NCI-H146 (cell line): ENCODE results near the gene PARG.
"Not testable (repeated sequence)": the region's sequence is repeated elsewhere in the genome, so short reads cannot be mapped to it uniquely, and the experiment has no call there.

ENCODE experiments used
- DNase-seq: peaks from one replicate; lab custom pipeline; 2025; lab: John Stamatoyannopoulos, UW

The PARG gene

DNA sequence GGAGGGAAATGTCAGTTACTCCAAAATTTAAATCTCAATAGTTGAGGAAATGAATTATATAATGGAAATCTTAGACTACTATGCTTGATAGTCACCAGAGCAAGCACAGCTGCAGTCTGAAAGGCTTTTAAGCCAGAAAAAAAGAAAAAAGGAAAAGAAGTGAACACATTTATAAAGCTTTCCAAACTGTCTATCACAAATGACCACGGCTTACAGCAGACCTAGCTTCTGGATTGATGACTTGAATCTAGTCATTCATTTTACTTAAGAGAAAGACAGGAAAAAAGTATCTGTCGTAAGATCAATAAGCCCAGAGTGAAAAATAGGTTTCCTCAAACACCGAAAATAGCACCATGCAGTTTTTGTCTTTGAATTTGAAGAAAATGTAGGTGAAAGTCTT lies 111.8 kb downstream of the PARG start:
- no peak for DNase-seq

DNA sequence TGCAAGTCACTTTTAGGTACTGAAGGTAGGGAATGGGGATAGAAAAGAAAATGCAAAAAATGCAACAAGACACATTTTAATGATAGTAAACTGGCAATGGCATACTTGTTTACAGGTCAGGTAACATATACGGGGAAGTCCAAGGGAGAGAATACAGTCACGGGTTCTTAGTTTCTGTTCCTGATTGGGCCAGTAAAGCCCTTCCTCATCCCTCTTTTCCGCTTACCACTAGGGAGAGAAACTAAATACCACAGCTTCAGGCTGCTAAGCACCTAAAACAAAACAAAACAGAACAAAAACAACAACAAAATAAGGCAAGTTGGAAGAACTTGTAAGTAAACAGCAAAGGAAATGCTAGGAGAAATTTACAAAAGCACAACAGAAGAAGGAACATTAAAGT lies 114.5 kb downstream of the PARG start:
- no peak for DNase-seq

DNA sequence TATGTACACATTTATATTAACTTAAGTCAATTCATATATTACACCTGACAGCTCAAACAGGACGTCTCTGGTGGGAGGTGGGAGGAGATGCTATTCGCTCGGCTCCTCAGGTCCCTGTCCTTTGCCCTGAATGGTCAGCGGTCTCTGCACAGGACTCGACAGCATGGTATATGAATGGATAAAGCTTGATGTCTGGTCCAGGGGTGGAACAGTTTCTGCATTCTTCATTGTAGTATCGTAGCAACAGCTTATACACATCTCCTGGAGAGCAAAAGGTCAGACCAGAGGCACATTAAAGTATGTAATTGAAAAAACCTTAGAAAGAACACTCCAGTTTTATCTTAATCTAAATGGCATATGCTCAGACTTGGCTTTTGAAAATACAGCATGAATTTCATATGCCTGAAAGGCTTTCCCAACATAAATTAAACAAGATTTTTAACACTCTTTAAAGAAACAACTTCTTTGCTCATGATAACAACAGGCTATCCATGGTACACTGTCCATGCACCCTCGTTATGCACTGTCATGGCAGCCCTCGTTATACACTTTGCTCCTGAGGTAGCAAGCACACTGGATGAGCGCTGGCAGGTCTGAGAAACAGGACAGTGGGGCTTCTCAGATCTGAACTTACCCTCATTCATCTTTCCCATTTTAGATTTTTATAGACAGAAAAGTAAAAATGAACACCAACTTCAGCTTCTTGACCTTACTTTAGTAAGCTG lies 122.4 kb downstream of the PARG start:
- no peak for DNase-seq

DNA sequence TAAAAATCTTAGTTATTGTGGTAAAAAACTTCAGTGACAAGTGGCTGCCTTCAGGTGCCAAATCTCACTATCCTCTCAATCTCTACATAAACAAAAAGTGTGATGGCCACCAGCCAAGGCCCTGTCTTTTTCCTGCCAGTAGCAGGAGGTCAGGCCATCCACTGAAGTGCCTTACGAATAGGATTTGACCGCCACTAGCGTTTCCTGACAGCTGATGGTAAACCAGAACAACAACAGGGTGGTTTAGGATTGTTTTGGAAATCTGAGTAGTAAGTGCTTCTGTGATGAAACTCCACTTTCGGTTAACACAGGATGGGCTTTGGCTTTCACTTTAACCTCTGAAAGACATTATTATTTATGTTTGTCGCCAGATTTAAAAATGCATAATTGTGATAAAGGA lies 124.0 kb downstream of the PARG start:
- no peak for DNase-seq

DNA sequence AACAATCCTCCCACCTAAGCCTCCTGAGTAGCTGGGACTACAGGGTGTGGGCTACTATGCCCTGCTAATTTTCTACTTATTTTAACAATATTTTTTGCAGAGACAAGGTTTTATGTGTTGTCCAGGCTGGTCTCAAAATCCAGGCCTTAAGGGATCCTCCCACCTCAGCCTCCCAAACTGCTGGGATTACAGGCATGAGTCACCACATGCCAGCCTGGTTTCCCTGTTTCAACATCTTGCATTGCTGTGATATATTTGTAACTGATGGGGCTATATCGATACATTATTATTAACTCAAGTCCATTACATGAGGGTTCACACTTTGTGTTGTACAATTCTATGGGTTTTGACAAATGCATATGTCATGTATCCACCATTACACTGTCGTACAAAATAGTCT lies 137.8 kb downstream of the PARG start:
- no peak for DNase-seq

DNA sequence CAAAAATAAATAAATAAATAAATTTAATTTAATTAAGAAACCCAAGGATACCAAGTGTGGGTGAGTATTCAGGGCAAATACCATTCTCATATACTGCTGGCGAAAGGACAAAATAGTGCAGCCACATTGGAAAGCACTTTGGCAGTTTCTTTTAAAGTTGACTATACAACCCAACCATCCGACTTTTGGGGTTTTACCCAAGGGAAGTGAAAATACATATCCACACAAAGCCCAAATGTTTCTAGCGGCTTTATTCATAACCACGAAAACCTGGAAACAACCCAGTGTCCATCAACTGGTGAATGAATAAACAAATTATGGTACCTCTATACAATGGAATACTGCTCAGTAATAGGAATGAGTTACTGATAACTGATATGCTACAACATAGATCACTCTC lies 143.6 kb downstream of the PARG start:
- no peak for DNase-seq

DNA sequence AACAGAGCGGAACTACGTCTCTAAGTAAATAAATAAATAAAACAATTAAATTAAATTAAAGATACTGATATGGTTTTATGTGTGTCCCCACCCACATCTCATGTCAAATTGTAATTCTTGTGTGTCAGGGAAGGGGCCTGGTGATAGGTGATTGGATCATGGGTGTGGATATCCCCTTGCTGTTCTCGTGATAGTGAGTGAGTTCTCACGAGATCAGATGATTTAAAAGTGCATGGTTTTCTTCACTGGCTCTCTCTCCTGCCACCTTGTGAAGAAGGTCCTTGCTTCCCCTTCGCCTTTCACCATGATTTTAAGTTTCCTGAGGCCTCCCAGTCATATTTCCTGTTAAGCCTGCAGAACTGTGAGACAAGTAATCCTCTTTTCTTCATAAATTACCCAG lies 150.7 kb downstream of the PARG start:
- no peak for DNase-seq

DNA sequence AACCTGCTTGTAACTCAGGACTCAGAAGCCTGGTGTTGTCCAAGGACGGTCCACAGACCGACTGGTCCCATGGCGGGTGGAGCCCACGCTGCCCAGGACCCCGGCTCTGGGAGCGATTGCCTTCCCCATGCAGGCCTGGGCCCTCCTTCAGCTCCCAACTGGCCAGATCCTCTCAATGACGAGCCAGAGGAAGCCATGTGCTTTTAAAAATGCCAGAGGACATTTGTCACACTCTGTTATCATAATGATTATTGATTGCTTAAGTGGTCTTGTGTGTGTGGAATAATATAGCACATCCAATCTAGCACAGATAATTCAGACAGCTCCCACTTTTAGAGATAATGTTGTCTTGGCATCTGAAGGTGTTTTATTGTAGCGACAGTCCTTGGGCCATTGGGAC lies 157.1 kb downstream of the PARG start:
- peak; percentile 67 for DNase-seq

DNA sequence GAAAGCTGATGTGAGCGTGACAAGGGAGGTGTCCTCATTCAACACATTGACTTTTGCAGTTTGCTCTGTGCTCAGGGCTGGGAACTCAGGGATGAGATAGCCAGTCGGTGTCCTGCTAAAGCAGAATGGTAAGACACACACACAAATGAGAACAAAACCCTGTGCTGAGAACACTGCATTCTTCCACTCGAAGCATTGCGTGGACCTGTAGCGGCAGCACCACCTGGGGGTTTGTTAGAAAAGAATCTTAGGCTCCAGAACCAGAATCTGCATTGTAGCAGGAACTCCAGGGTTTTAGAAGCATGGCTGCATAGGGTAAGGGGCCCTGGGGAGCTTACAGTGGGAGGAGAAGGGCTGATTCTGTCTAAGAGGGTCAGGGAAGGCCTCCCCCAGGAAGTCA lies 158.2 kb downstream of the PARG start:
- DNase-seq = peak; percentile 23

DNA sequence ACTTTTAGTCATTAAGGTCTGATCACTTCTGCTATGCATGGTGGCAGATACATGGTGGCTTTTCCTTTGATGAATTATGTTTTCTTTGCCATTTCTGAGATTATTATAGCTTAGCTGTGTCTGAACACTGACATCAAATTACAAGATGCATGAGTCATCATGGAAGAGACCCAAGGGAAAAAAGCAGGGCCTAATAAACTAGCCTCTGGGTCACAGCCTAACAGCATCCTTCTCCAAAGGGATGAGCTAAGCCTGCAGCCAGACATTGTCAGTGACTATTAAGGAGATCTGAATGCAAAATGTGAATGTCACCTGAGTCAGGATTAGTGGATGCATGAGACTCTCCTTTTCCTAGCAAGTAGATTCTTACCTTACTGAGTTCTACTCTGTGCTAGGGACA lies 160.6 kb downstream of the PARG start:
- DNase-seq = no peak

DNA sequence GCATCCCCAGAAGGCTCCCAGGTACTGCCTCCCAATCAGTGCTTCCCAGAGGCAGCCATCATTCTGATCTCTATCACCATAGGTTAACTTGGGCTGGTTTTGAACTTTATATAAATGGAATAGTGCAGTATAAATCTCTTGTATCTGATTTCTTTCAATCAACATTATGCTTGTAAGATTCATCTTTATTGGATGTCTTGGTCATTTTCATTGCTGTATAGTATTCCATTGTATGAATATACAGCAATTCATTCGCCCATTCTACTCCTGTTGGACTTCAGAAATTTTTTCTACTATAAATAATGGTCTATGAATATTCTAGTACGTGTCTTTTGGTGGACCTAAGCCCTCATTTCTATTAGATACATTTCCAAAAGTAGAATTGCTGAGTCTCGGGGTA lies 163.6 kb downstream of the PARG start:
- no peak for DNase-seq

DNA sequence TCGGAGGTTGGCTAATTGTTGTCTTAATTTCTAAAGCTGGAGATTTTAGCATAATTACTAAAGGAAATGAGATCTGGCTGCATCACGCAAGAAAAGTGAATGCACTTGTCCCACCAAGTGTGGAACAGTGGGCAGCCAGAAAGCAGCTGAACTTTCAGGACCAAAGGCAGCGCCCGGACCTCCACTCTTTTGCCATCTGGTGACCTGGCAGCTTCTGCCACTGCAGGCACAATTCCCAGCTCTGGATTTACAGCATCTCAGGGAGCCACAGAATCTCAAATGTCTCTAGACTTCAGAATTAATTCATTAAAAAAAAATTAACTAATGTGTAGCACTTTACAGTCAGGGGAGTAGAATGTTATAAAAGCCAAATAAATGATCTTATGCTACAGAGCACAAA lies 165.0 kb downstream of the PARG start:
- no peak for DNase-seq

DNA sequence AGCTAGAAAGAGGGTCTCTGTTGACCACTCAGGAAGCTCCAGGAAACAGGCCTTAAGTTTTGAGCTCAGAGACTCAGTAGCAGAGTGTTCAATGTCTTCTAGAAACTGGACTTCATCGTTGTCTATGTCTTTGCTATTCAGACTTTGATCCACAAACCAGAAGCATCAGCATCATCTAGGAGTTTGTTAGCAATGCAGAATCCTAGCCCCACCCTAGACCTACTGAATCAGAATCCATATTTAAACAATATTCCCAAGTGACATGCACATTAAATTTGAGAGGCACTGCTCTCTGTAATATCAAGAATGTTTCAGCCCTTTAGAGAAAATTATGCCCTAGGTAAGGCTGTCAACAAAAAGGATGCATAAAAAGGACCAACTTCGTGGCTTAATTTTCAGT lies 166.8 kb downstream of the PARG start:
- DNase-seq = no peak

DNA sequence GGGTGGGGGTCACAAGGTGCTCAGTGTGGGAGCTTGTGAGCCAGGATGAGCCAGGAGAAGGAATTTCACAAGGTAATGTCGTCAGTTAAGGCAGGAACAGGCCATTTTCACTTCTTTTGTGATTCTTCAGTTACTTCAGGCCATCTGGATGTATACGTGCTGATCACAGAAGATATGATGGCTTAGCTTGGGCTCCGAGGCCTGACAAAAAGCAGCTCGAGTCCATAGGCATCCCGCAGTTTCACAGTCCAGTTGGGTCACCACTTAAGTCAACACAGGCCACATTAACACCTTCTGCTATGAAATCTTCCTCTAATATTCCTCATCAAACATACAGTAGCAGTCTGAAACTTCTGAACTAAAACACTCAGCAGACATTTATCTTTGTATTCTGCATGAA lies 168.9 kb downstream of the PARG start:
- DNase-seq = not testable (repeated sequence)

DNA sequence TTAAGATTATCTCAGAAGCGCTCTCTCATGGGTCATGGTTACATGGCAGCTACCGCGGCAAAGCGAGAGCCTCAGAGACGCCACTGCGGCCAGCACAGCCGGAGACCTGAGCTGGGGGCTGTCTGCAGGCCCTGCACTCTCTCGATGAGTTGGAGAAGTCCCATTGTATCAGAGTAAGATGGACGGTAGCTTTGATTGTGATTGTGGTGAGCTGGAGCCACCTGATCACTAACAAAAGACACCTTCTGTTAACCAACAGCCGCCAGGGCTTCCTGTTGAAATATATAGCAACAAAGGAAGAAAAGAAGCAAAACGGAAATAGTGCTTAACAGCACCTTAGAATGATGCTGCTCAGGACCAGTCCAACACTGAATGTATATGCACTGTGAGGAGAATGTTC lies 170.8 kb downstream of the PARG start:
- peak; percentile 38 for DNase-seq

DNA sequence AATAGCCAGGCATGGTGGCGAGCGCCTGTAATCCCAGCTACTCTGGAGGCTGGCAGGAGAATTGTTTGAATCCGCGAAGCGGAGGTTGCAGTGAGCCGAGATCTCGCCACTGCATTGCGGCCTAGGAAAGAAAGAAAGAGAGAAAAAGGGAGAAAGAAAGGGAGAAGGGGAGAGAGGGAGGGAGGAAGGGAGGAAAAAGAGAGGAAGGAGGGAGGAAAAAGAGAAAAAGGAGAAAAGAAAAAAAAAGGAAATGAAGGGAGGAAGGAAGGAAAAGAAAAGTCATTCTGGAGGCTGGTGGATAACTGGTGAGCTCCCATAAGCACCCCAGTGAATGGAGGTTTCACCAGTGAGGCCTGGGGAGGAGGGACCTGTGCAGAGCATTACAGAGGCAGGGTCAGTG lies 172.1 kb downstream of the PARG start:
- DNase-seq = no peak

DNA sequence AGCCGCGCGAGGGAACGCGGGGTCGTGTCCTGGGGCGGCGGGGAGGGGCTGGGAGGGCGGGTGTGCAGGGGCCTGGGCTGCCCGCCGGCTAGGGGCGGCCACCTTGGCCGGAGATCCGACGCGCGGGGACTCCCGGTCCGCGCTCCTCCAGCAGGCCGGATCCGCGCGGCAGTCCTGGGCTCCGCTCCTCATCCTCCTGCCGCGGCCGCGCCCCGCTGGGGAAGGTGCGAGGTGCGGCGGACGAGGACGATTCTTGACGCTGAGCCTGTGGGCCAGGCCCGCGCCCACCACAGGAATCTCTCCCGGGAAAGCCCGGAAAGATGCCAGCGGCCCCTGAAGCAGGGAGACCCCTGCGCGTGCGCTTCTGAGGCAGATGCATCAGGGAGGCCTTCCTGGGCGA lies 173.1 kb downstream of the PARG start:
- DNase-seq = no peak

DNA sequence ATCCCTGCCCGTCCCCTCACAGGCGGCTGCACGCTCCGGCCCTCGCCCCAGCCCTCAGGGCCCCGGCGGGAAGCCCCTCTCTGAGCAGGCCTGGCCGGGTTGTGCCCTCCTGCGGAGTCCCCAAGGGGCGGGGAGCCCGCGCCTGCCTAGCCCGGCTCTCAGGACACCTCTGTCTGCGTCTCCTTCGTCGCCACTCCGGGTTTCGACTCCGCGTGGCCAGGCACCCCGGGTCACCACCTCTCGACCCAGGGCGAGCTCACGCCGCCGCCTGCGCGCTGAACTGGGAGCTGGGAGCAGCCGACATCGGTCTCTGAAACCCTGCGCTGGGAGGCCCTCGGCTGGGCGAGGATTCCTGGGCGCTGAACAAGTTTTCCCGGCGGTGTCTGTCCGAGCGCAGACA lies 173.5 kb downstream of the PARG start:
- DNase-seq = no peak
